Stimulated activated CD4-positive, alpha-beta T cell treated with anti-CD3 and anti-CD28 coated beads, Interleukin-4, amount 100 ng/mL, for 4 hours (primary cell): Measurements from ENCODE around the gene TSEN54.
A peak's percentile ranks its signal among the peaks of the same experiment; 100 is the strongest.
"Not testable (repeated sequence)": the region's sequence is repeated elsewhere in the genome, so short reads cannot be mapped to it uniquely, and the experiment has no call there.

ENCODE experiments used
- DNase-seq, 2 experiments: peaks; one replicate each; pipeline ENCODE4 v3.0.0-alpha.2; 2020

The TSEN54 gene

GRCh38 chr17:75505640-75506039 is 10.7 kb upstream of the TSEN54 start:
- DNase-seq = no peak

- DNase-seq = no peak
Observed at GRCh38 chr17:75506134-75506533, 10.2 kb upstream of the TSEN54 start.

- DNase-seq = no peak
Observed at GRCh38 chr17:75506888-75507287, 9.4 kb upstream of the TSEN54 start.

GRCh38 chr17:75507733-75508719 is 8.3 kb upstream of the TSEN54 start:
- DNase-seq = no peak

- no peak for DNase-seq
Observed at GRCh38 chr17:75508931-75509361, 7.4 kb upstream of the TSEN54 start.

GRCh38 chr17:75509528-75510258 is 6.6 kb upstream of the TSEN54 start:
- DNase-seq = no peak

- DNase-seq = no peak
Observed at GRCh38 chr17:75511270-75511609, 5.1 kb upstream of the TSEN54 start.

- no peak for DNase-seq
Observed at GRCh38 chr17:75511610-75512575, 4.4 kb upstream of the TSEN54 start.

- no peak for DNase-seq
Observed at GRCh38 chr17:75512926-75513640, 3.2 kb upstream of the TSEN54 start.

GRCh38 chr17:75513641-75514000 is 2.7 kb upstream of the TSEN54 start:
- no peak for DNase-seq

GRCh38 chr17:75514299-75514918 is 1.9 kb upstream of the TSEN54 start:
- peak in 1 of 2 experiments; percentile 11 for DNase-seq

- no peak for DNase-seq
Observed at GRCh38 chr17:75514919-75515495, 1.3 kb upstream of the TSEN54 start.

- DNase-seq = peak; percentile 76 to 86
Observed at GRCh38 chr17:75515496-75516254, 653 bp upstream of the TSEN54 start, which contains the start of gene CASKIN2. Gene CASKIN2, minus strand, starts transcription at chr17:75515537. Its CDS starts 1,733 bp downstream, at chr17:75513804.

GRCh38 chr17:75516619-75517296 is 430 bp downstream of the TSEN54 start:
- DNase-seq = peak; percentile 43 to 44

- peak in 1 of 2 experiments; percentile 19 for DNase-seq
Observed at GRCh38 chr17:75517297-75517865, 1.1 kb downstream of the TSEN54 start.

GRCh38 chr17:75518201-75518600 is 1.9 kb downstream of the TSEN54 start:
- peak in 1 of 2 experiments; percentile 16 for DNase-seq

GRCh38 chr17:75518983-75519537 is 2.7 kb downstream of the TSEN54 start:
- no peak for DNase-seq

- not testable (repeated sequence) for DNase-seq
Observed at GRCh38 chr17:75520413-75520812, 4.1 kb downstream of the TSEN54 start.

GRCh38 chr17:75521290-75521689 is 5.0 kb downstream of the TSEN54 start:
- DNase-seq = no peak
